VCaP (cell line): ENCODE measurements around the gene GAS2L1.

Experiments used
- H3K27ac ChIP-seq: fragments of 450-650 bp; 2 replicates; pipeline ENCODE4 v1.5.1; 2017
- TF ChIP-seq, protein P1 (sequence below): fragments of 450-650 bp; conservative IDR thresholded peaks from 2 replicates; pipeline ENCODE4 v1.5.1; 2017; ENCODE audit warnings: mild to moderate bottlenecking, moderate library complexity

Gene GAS2L1

GRCh38 chr22:29302681-29303465, 3.6 kb upstream of the GAS2L1 start:
- TF ChIP-seq, protein P1, sequence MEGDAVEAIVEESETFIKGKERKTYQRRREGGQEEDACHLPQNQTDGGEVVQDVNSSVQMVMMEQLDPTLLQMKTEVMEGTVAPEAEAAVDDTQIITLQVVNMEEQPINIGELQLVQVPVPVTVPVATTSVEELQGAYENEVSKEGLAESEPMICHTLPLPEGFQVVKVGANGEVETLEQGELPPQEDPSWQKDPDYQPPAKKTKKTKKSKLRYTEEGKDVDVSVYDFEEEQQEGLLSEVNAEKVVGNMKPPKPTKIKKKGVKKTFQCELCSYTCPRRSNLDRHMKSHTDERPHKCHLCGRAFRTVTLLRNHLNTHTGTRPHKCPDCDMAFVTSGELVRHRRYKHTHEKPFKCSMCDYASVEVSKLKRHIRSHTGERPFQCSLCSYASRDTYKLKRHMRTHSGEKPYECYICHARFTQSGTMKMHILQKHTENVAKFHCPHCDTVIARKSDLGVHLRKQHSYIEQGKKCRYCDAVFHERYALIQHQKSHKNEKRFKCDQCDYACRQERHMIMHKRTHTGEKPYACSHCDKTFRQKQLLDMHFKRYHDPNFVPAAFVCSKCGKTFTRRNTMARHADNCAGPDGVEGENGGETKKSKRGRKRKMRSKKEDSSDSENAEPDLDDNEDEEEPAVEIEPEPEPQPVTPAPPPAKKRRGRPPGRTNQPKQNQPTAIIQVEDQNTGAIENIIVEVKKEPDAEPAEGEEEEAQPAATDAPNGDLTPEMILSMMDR: no peak; the same call in 1 of the 2 replicates
- H3K27ac ChIP-seq: peak overlapping the region; percentile 53

- H3K27ac ChIP-seq: peak overlapping the region; percentile 88
- TF ChIP-seq, protein P1: no peak
Observed at GRCh38 chr22:29305836-29306174, 645 bp upstream of the GAS2L1 start.

DNA sequence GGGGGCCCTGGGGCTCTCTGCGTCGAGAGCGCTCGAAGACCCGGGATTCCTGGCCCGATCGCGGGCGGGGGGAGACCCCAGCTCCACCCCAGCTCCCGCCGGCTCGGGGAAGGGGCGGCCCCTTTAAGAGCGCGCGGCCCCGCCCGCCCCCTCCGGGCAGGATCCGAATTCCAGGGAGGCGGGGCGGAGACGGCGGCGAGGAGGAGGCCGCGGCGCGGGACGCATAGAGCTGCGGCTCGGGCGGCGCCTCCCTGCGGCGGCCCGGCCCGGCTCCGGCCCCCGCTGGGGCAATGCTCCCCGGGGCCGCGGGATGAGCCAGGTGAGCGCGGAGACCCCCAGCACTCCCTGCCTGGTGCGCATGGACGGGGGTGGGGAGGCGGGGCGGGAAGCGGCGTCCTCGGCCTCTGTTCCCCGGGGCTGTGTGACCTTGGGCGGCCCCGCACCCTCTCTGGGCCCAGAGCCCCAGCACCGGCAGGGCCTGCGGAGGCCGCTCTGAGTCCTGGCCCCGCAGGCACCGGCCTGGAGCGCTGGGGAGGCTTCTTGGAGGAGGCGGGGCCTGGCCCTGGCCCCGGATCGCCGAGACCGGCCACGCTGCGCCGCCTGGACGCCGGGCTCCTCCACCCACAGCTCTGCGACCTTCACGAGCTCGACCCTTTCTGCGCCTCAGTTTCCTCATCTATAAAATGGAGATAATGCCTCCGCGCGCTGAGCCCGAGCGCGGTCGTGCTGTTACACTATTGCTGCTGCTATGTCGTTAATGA, 565 bp downstream of the GAS2L1 start:
- TF ChIP-seq, protein P1: no peak
- peak overlapping the region; percentile 88 for H3K27ac ChIP-seq

- TF ChIP-seq, protein P1: no peak
- peak overlapping the region; percentile 88 for H3K27ac ChIP-seq
Observed at GRCh38 chr22:29307596-29308147, 1.2 kb downstream of the GAS2L1 start.

DNA sequence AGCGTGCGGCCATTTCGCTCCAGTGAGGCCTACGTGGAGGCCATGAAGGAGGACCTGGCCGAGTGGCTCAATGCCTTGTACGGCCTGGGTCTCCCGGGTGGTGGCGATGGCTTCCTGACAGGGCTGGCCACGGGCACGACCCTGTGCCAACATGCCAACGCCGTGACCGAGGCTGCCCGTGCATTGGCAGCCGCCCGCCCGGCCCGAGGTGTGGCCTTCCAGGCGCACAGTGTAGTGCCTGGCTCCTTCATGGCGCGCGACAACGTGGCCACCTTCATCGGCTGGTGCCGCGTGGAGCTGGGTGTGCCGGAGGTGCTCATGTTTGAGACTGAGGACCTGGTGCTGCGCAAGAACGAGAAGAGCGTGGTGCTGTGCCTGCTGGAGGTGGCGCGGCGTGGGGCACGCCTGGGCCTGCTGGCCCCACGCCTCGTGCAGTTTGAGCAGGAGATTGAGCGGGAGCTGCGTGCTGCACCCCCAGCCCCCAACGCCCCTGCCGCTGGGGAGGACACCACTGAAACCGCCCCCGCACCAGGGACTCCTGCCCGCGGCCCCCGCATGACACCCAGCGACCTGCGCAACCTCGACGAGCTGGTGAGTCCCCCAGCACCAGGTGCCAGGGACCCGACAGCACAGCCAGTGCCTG, 1.8 kb downstream of the GAS2L1 start:
- H3K27ac ChIP-seq: peak overlapping the region; percentile 88; the same call in 1 of the 2 replicates
- TF ChIP-seq, protein P1: no peak

DNA sequence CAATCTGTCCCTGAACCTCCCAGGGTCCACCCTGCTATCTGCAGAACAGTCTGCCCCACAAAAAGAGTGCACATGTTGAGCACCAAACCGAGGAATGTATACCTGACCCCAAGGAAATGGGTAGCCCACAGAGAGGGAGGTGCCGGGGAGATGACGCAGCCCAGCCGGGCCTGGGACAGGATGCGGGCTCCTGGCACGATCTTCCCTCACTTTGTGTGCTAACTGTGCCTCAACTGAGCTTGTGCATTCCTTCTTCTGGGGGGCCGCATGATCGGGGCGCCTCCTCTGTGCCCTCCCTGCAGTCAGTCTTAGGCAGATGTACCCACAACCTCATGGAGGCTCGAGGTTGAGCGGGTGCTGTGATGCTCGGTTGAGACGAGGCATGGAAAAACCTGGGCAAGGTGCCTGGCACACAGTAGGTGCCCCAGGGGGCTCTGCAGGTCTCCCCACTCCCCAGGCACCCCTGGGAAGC, 2.4 kb downstream of the GAS2L1 start:
- peak overlapping the region; percentile 19; the same call in 1 of the 2 replicates for H3K27ac ChIP-seq

More for the DNA sequence above, 2.4 kb downstream of the GAS2L1 start:
- TF ChIP-seq, protein P1: no peak
